GM23338 (cell line): ENCODE results near the gene GRID1. TPM values are rescaled to one million over a fixed set of nuclear protein-coding genes. Genes with fewer than 3 reads are reported as not detected.

Experiments used
- ATAC-seq: fragments of 200-7000 bp; cut with Tn5 transposase; 3 replicates; pipeline ENCODE4 v1.9.1; 2020
- DNase-seq: peaks from one replicate; pipeline ENCODE4 v3.0.0-alpha.2; 2015; ENCODE audit warnings: low spot score
- H2AFZ ChIP-seq: fragments of 200-600 bp; sonication (generic); 2 replicates; pipeline ENCODE4 v1.8.0; 2016; ENCODE audit warnings: antibody characterized with exemption, mild to moderate bottlenecking, moderate library complexity
- H3F3A ChIP-seq: fragments of 200-600 bp; sonication (generic); replicated peaks from 2 replicates; pipeline ENCODE4 v1.8.0; 2017; ENCODE audit warnings: antibody characterized with exemption, mixed run types, low read depth
- H3K27ac ChIP-seq: fragments of 200-600 bp; sonication (generic); 2 replicates; pipeline ENCODE4 v1.6.1; 2016; ENCODE audit warnings: low read depth
- H3K27me3 ChIP-seq: fragments of 200-600 bp; sonication (generic); 2 replicates; pipeline ENCODE4 v1.8.0; 2016; ENCODE audit warnings: mild to moderate bottlenecking, mixed run types, moderate library complexity; ENCODE audit not compliant: insufficient read depth
- H3K36me3 ChIP-seq: fragments of 200-600 bp; sonication (generic); 2 replicates; pipeline ENCODE4 v1.8.0; 2016; ENCODE audit warnings: mild to moderate bottlenecking; ENCODE audit not compliant: insufficient read depth
- H3K4me1 ChIP-seq: fragments of 200-600 bp; sonication (generic); 2 replicates; pipeline ENCODE4 v1.8.0; 2016; ENCODE audit warnings: mild to moderate bottlenecking, moderate library complexity; ENCODE audit not compliant: insufficient read depth
- H3K4me2 ChIP-seq: fragments of 200-600 bp; sonication (generic); 2 replicates; pipeline ENCODE4 v1.7.1; 2017; ENCODE audit warnings: mixed run types
- H3K4me3 ChIP-seq: fragments of 200-600 bp; sonication (generic); 2 replicates; pipeline ENCODE4 v1.6.1; 2016; ENCODE audit warnings: mixed run types
- H3K79me2 ChIP-seq: fragments of 200-600 bp; sonication (generic); replicated peaks from 2 replicates; pipeline ENCODE4 v1.8.0; 2017; ENCODE audit warnings: mild to moderate bottlenecking; ENCODE audit not compliant: insufficient read depth
- H3K9me2 ChIP-seq: fragments of 200-600 bp; sonication (generic); 2 replicates; pipeline ENCODE4 v1.8.0; 2017; ENCODE audit not compliant: insufficient read depth
- H4K20me1 ChIP-seq: fragments of 200-600 bp; sonication (generic); replicated peaks from 2 replicates; pipeline ENCODE4 v1.8.0; 2017; ENCODE audit warnings: mild to moderate bottlenecking; ENCODE audit not compliant: insufficient read depth
- H3K27ac Mint-ChIP-seq: 2 replicates; pipeline ENCODE4 v1.8.0; 2020; ENCODE audit warnings: inconsistent platforms, mild to moderate bottlenecking, moderate library complexity, mixed read lengths
- H3K27me3 Mint-ChIP-seq: 3 replicates; pipeline ENCODE4 v1.8.0; 2022; ENCODE audit warnings: low read depth, mild to moderate bottlenecking, moderate library complexity, mixed read lengths, inconsistent platforms; ENCODE audit not compliant: insufficient read depth, poor library complexity
- H3K36me3 Mint-ChIP-seq: 3 replicates; pipeline ENCODE4 v1.8.0; 2021; ENCODE audit warnings: low read depth, mild to moderate bottlenecking, inconsistent platforms, moderate library complexity, mixed read lengths
- H3K4me1 Mint-ChIP-seq: 3 replicates; pipeline ENCODE4 v1.8.0; 2020; ENCODE audit warnings: mild to moderate bottlenecking, inconsistent platforms, mixed read lengths
- H3K4me3 Mint-ChIP-seq: 3 replicates; pipeline ENCODE4 v1.8.0; 2021; ENCODE audit warnings: moderate library complexity, mild to moderate bottlenecking, inconsistent platforms, mixed read lengths
- H3K9me3 Mint-ChIP-seq: 3 replicates; pipeline ENCODE4 v1.8.0; 2020; ENCODE audit warnings: moderate library complexity, mild to moderate bottlenecking, inconsistent platforms, mixed read lengths
- EZH2phosphoT487 ChIP-seq: fragments of 200-600 bp; sonication (generic); IDR thresholded peaks from one replicate; pipeline ENCODE4 v1.8.1; 2018; ENCODE audit warnings: antibody characterized with exemption; ENCODE audit not compliant: unreplicated experiment
- JUNB ChIP-seq: IDR thresholded peaks from one replicate; pipeline ENCODE4 v1.6.1; 2016; ENCODE audit warnings: antibody characterized with exemption; ENCODE audit not compliant: unreplicated experiment
- REST ChIP-seq: IDR thresholded peaks from one replicate; pipeline ENCODE4 v1.6.1; 2018; ENCODE audit warnings: antibody characterized with exemption; ENCODE audit not compliant: unreplicated experiment
- STAT1 ChIP-seq: IDR thresholded peaks from one replicate; pipeline ENCODE4 v1.6.1; 2016; ENCODE audit warnings: antibody characterized with exemption; ENCODE audit not compliant: unreplicated experiment
- ZNF331 ChIP-seq: fragments of 250-450 bp; sonication (Bioruptor Pico); IDR thresholded peaks from 2 replicates; pipeline ENCODE4 v1.5.0; 2020; ENCODE audit warnings: low read depth, mild to moderate bottlenecking, moderate library complexity
- polyA plus RNA-seq: library from polyadenylated mRNA; unstranded; fragments of >200 nt; fragmentation: Nextera tagmentation; extraction: Ambion mirVana; gene quantifications from 2 replicates; pipeline ENCODE4 v1.2.1, GENCODE V29; 2016
- total RNA-seq: library from RNA; depleted of rRNA; stranded (reverse); fragments of >200 nt; shearing (Covaris generic); gene quantifications from 2 replicates; pipeline ENCODE4 v1.2.3, GENCODE V29; 2014
- TF ChIP-seq, protein P1 (sequence below): fragments of 250-450 bp; sonication (Bioruptor Pico); IDR thresholded peaks from 2 replicates; pipeline ENCODE4 v1.5.0; 2020; ENCODE audit warnings: mild to moderate bottlenecking, moderate library complexity

GRID1 gene
- total and polyA plus RNA-seq, 2 experiments from 2014 or later = 0.14 to 0.15 TPM

DNA sequence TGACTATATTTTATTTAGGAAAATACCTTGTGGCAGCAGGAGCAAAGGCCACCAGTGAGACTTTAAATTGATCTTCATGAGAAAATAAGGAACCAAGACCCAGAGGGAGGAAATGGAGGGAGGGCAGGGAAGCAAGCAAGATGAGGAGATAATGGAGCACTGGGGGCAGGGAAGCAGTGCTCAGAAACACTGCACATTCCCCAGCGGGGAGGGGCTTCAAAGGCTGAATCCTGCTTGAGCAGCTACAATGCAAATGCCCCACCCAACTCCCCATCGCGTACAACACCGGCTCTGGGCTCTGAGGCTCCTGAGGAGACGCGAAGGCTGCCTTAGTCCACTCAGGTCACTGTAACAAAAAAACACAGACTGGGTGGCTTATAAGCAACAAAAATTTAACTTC, 503.8 kb downstream of the GRID1 start (continued):
- no peak for TF ChIP-seq REST

- no peak overlapping the region for H3K27ac Mint-ChIP-seq
- H3K4me3 ChIP-seq = no peak overlapping the region
- peaks cover 9% of the 10 kb centered on the region for H3K36me3 Mint-ChIP-seq
- peaks cover 94% of the 10 kb centered on the region for H3K9me3 Mint-ChIP-seq
- H3K27me3 ChIP-seq = no peaks in the 10 kb centered on the region
- no peaks in the 10 kb centered on the region for H3F3A ChIP-seq
- no peak for DNase-seq
- H3K9me2 ChIP-seq = no peaks in the 10 kb centered on the region
- peaks cover 5% of the 10 kb centered on the region; the same call in 2 of the 3 replicates for H3K4me1 Mint-ChIP-seq
- no peak for ATAC-seq
- no peak overlapping the region for H2AFZ ChIP-seq
- H3K4me1 ChIP-seq = no peaks in the 10 kb centered on the region
- no peak overlapping the region for H3K4me3 Mint-ChIP-seq
- H4K20me1 ChIP-seq = no peaks in the 10 kb centered on the region
- no peaks in the 10 kb centered on the region; the same call in 1 of the 2 replicates for H3K36me3 ChIP-seq
- no peak overlapping the region for H3K4me2 ChIP-seq
- H3K27me3 Mint-ChIP-seq = peaks cover 8% of the 10 kb centered on the region
- TF ChIP-seq JUNB (no peak), ZNF331 (no peak), EZH2phosphoT487 (no peak), STAT1 (no peak)
- TF ChIP-seq, protein P1, sequence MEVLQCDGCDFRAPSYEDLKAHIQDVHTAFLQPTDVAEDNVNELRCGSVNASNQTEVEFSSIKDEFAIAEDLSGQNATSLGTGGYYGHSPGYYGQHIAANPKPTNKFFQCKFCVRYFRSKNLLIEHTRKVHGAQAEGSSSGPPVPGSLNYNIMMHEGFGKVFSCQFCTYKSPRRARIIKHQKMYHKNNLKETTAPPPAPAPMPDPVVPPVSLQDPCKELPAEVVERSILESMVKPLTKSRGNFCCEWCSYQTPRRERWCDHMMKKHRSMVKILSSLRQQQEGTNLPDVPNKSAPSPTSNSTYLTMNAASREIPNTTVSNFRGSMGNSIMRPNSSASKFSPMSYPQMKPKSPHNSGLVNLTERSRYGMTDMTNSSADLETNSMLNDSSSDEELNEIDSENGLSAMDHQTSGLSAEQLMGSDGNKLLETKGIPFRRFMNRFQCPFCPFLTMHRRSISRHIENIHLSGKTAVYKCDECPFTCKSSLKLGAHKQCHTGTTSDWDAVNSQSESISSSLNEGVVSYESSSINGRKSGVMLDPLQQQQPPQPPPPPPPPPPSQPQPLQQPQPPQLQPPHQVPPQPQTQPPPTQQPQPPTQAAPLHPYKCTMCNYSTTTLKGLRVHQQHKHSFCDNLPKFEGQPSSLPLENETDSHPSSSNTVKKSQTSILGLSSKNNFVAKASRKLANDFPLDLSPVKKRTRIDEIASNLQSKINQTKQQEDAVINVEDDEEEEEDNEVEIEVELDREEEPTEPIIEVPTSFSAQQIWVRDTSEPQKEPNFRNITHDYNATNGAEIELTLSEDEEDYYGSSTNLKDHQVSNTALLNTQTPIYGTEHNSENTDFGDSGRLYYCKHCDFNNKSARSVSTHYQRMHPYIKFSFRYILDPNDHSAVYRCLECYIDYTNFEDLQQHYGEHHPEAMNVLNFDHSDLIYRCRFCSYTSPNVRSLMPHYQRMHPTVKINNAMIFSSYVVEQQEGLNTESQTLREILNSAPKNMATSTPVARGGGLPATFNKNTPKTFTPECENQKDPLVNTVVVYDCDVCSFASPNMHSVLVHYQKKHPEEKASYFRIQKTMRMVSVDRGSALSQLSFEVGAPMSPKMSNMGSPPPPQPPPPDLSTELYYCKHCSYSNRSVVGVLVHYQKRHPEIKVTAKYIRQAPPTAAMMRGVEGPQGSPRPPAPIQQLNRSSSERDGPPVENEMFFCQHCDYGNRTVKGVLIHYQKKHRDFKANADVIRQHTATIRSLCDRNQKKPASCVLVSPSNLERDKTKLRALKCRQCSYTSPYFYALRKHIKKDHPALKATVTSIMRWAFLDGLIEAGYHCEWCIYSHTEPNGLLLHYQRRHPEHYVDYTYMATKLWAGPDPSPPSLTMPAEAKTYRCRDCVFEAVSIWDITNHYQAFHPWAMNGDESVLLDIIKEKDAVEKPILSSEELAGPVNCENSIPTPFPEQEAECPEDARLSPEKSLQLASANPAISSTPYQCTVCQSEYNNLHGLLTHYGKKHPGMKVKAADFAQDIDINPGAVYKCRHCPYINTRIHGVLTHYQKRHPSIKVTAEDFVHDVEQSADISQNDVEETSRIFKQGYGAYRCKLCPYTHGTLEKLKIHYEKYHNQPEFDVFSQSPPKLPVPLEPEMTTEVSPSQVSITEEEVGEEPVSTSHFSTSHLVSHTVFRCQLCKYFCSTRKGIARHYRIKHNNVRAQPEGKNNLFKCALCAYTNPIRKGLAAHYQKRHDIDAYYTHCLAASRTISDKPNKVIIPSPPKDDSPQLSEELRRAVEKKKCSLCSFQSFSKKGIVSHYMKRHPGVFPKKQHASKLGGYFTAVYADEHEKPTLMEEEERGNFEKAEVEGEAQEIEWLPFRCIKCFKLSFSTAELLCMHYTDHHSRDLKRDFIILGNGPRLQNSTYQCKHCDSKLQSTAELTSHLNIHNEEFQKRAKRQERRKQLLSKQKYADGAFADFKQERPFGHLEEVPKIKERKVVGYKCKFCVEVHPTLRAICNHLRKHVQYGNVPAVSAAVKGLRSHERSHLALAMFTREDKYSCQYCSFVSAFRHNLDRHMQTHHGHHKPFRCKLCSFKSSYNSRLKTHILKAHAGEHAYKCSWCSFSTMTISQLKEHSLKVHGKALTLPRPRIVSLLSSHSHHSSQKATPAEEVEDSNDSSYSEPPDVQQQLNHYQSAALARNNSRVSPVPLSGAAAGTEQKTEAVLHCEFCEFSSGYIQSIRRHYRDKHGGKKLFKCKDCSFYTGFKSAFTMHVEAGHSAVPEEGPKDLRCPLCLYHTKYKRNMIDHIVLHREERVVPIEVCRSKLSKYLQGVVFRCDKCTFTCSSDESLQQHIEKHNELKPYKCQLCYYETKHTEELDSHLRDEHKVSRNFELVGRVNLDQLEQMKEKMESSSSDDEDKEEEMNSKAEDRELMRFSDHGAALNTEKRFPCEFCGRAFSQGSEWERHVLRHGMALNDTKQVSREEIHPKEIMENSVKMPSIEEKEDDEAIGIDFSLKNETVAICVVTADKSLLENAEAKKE (CRISPR knock-in tag) = no peak
- no peaks in the 10 kb centered on the region for H3K79me2 ChIP-seq
- no peak overlapping the region for H3K27ac ChIP-seq
These were observed 504.9 kb downstream of the GRID1 start for GRCh38 chr10:85861513-85862197.
